Activated CD8-positive, alpha-beta memory T cell treated with anti-CD3 and anti-CD28 coated beads for 4 hours (primary cell): ENCODE results near the gene USP15.
"Not testable (repeated sequence)": the region's sequence is repeated elsewhere in the genome, so short reads cannot be mapped to it uniquely, and the experiment has no call there.

Experiments
- DNase-seq, 2 donors: peaks; one replicate each; pipeline ENCODE4 v3.0.0-alpha.2; 2020; ENCODE audit warnings: low read depth in 2 of 2

The USP15 gene

DNA sequence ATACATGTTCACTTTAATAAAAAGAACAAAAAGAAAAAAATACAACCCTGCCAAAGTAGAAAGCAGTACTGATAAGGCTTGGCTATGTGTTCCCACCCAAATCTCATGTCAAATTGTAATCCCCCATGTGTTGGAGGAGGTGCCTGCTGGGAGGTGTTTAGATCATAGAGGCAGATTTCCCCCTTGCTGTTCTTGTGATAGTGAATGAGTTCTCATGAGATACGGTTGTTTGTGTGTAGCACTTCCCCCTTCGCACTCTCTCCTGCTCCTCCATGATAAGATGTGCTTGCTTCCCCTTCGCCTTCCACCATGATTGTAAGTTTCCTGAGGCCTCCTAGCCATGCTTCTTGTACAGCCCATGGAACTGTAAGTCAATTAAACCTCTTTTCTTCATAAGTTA is 59.9 kb downstream of the USP15 start:
- no peak for DNase-seq

DNA sequence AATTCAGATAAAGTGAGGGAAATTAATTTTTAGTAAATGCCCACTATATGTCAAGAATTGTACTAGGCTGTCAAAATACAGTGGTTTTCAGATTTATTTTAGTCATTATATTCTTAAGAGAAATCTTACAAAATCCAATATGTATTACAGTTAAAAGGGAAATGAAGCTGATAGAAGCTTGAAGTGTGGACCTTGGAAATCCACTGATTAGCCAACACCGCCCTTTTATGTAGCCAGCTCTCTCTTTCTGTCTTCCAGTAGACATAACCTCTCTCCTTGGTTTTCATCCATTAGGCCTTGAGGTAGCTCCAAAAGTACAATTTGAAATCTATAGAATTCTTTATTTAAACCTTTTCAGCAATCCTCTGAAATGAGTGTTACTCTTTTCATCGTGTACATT is 63.2 kb downstream of the USP15 start:
- no peak for DNase-seq

DNA sequence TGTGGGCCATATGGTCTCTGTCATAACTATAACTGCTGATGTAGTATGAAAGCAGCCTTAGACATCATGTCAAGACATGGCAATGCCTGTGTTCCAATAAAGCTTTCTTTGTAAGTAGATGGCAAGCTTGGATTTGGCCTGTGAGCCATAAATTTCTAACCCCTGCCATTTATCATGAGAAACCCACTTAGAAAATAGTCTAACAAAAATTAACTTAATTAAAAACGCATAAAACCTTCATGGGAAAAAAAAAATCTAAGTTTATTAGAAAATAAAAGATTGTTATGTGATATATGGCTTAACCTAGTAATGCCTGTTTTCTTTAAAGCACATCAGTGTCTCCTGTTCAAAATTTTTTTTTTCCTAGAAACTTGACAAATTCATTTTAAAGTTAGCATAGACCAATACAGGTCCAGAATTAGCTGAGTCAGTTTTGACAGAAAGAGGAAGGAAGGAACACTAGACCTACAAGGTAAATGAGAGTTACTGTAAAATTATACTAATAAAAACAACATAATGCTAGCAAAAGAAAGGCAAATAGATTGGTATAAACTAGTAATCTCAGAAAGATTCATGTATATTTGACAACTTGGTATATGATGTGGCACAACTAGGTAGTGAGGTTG is 68.2 kb downstream of the USP15 start:
- DNase-seq, result no peak

DNA sequence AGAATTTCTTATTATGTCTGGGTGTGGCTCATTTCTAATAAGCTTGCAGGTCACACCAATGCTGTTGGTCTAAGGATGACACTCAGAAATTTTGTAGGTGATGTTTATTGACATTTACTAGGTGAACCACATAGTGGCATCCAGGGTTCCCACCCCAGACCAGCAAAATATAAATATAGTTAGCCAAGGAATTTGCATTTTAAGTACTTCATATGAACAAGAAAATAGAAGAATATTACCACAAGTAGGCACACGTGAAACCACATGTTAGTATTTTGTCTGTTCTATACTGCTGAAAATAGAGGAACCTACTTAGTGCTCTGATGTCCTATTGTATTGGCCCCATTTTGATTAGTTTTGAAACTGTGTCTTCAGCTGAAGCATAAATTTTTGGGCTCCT is 71.1 kb downstream of the USP15 start:
- no peak for DNase-seq

DNA sequence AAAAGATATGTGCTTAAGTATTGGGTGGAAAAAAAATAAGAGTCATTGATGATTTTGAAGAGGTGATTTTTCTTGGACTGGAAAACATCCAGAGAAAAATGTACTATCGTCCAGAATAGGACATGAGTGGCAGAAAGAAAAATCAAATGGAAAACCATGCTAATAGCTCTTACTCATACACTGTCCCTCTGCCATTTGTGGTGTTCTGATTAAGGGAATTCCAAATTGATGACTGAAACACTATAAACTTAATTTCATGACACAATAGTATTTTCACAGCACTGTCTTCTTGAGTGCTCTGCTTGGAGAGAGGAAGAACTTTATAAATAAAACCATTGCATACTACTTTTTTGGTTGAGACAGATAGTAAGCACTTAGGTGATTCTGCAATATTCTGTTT is 72.4 kb downstream of the USP15 start:
- no peak for DNase-seq

DNA sequence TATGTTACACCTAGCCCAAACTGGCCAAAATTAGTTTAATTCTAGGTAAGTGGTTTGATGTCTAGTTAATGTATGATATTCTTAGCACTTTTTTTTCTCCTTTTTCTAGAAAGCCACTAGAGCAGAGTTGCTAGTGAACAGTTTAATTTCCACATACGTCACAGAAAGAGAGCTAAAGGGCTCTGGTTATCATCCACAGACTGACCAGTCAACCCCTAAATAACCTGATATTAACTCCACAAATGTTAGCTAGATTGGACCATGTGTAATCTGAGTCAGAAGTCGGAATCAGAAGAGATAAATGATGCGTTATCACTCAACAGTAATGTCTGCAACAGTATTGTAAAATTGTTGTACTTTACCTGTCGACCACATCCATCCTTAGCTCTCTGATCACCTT is 74.9 kb downstream of the USP15 start:
- DNase-seq, result no peak

DNA sequence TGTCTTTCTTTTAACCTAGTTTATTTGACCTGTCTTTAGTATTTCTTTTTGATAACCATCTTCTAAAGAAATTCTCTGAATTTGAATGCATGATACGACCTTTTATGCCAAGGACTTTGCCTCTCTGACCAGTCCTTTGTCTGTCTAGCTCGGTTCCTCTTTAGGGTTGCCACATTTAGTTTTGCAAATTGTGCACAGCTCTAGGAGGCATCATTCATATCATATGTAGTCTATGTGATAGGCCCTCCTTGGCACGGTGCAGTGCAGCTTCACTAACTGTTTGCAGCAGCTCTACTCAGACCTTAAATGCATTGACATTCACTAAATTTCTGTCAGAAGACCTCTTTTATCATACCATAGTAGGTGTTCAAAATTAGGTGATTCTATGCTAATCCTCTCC is 75.6 kb downstream of the USP15 start:
- no peak for DNase-seq

DNA sequence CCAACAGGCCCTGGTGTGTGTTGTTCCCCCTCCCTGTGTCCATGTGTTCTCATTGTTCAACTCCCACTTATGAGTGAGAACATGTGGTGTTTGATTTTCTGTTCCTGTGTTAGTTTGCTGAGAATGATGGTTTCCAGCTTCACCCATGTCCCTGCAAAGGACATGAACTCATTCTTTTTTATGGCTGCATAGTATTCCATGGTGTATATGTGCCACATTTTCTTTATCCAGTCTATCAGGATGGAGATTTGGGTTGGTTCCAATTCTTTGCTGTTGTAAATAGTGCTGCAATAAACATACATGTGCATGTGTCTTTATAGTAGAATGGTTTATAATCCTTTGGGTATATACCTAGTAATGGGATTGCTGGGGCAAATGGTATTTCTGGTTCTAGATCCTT is 77.4 kb downstream of the USP15 start:
- DNase-seq, result not testable (repeated sequence)

DNA sequence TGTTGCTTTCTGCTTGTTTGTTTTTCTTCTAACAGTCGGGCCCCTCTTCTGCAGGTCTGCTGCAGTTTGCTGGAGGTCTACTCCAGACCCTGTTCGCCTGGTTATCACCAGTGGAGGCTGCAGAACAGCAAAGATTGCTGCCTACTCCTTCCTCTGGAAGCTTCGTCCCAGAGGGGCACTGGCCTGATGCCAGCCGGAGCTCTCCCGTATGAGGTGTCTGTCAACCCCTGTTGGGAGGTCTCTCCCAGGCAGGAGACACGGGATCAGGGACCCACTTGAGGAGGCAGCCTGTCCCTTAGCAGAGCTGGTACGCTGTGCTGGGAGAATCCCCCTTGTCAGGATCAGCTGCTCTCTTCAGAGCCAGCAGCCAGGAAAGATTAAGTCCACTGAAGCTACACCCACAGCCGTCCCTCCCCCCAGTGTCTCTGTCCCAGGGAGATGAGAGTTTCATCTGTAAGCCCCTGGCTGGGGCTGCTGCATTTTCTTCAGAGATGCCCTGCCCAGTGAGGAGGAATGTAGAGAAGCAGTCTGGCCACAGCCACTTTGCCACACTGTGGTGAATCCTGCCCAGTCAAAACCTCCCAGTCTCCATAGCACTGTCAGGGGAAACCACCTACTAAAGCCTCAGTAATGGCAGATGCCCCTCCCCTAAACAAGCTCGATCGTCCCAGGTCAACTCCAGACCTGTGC is 82.6 kb downstream of the USP15 start:
- DNase-seq, result not testable (repeated sequence)

DNA sequence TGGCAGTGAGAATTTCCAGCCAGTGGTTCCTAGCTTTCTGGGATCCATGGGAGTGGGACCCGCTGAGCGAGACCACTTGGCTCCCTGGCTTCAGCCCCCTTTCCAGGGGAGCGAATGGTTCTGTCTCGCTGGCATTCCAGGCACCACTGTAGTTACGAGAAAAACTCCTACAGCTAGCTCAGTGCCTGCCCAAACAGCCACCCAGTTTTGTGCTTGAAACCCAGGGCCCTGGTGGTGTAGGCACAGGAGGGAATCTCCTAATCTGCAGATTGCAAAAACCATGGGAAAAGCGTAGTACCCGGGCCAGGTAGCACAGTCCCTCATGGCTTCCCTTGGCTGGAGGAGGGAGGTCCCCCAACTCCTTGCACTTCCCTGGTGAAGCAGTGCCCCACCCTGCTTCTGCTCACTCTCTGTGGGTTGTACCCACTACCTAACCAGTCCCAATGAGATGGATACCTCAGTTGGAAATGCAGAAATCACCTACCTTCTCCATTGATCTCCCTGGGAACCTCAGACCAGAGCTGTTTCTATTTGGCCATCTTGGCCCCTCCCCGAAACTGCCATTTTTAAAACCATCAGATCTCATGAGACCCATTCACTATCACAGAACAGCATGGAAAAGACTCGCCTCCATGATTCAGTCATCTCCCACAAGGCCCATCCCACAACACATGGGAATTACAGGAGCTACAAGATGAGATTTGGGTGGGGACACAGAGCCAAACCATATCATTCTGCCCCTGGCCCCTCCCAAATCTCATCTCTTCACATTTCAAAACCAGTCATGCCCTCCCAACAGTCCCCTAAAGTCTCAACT is 83.3 kb downstream of the USP15 start:
- DNase-seq, result not testable (repeated sequence)

DNA sequence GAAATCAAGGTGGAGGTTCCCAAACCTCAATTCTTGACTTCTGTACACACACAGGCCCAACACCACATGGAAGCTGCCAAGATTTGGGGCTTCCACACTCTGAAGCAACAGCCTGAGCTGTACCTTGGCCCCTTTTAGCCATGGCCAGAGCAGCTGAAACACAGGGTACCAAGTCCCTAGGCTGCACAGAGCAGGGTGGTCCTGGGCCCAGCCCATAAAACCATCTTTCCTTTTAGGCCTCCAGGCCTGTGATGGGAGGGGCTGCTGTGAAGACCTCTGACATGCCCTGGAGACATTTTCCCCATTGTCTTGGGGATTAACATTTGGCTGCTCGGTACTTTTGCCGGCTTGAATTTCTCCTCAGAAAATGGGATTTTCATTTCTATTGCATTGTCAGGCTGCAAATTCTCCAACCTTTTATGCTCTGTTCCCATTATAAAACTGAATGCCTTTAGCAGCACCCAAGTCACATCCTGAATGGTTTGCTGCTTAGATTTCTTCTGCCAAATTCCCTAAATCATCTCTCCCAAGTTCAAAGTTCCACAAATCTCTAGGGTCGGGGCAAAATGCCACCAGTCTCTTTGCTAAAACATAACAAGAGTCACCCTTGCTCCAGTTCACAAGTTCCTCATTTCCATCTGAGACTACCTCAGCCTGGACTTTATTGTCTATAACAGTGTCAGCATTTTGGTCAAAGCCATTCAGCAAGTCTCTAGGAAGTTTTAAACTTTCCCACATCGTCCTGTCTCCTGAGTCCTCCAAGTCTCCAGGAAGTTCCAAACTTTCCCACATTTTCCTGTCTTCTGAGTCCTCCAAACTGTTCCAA is 84.7 kb downstream of the USP15 start:
- DNase-seq, result not testable (repeated sequence)

DNA sequence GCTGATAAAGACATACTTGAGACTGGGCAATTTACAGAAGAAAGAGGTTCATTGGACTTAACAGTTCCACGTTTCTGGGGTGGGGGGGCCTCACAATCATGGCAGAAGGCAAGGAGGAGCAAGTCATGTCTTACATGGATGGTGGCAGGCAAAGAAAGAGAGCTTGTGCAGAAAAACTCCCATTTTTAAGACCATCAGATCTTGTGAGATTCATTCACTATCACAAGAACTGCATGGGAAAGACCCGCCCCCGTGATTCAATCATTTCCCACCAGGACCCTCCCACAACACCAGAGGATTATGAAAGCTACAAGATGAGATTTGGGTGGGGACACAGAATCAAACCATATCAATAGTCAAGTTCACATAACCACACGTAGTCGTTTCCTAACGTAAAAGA is 85.5 kb downstream of the USP15 start:
- no peak for DNase-seq

DNA sequence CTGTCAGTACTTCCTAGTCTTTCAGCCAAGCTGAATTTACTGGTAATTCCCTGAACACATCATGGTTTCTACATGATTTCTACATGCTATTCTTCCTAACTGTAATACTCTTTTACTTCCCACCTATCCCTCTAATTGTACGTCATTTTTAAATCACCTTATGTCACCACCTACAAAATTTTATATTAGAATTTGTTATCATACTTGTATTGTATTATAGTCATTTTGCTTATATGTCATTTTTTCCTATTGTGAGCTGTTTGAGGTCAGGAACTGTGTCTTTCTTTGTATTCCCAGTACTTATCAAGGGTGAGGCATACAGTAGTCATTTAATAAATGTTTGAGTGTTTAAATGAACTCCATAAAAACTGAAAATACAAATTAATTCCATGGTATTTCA is 86.6 kb downstream of the USP15 start:
- no peak for DNase-seq

DNA sequence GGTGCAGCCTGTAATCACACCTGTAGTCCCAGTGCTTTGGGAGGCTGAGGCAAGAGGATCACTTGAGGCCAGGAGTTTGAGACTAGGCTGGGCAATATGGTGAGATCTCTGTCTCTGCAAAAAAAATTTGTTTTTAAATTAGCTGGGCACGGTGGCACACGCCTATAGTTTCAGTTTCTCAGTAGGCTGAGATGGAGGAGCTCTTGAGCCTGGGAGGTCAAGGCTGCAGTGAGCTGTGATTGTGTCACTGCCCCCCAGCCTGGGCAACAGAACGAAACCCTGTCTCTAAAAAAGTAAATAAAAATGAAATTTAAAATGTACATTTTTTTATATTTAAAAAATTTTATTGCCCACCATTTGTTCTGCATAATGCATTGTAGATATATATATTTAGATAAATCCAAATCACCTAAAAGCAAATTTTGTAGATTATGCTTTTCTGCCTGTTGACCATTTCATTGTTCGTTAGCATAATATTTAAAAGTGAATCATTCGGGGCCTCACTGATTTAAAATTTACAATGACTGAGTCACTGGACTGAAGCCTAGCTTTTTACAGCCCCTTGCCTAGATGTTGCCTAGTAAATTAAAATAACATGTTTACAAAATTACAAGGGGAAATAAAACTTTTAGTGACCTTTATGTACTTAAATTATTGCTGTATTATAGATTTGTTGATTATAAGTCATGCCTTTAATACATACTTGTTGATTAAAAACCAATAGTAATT is 87.9 kb downstream of the USP15 start:
- DNase-seq, result no peak

DNA sequence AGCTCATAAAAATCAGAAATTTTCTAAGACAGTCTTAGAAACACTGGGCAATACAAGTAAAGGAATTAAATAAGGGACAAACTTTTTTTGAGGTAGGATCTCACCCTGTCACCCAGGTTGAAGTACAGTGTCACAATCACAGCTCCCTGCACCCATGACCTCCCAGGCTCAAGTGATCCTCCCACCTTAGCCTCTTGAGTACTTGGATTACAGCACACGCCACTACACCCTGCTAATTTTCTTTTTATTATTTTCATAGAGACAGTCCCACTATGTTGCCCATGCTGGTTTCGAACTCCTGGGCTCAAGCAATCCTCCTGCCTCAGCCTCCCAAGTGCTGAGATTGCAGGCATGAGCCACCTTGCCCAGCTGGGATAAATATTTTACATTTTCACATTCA is 90.3 kb downstream of the USP15 start:
- DNase-seq, result no peak

DNA sequence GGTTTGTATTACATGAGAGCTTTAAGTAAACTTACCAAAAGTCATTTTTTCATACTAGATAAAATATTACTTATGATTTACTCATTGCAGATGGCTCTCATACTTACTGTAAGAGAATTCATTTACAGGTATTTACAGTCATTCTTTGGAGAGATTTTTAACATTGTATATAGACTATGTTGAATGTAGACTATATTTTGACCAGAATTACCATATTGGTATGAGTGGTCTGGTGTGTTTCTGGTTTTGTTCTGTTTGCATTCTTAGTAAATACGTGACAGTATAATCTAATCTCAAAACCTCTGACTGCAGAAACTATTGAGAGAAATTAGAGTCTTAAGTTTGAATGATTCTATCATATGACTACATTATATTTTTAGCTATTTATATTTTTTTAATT is 91.1 kb downstream of the USP15 start:
- DNase-seq, result no peak

DNA sequence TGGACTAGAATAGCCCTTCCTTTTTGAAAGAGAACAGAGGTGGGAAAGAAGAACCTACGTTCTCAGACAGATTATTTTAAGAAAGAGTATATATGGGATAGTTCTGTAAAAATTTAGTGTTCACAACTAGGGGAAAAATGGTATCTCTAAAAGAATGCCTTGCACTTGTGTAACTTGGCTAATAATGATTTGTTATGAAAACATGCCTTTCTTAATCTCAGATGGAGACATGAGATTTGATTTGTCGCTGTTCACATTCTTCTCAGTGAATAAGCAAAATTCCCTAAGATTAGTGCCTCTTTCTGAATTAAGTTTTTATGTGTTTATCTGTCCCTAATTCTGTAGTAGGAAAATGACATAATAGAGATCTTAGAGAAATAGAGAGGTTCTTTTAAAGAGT is 100.8 kb downstream of the USP15 start:
- no peak for DNase-seq

DNA sequence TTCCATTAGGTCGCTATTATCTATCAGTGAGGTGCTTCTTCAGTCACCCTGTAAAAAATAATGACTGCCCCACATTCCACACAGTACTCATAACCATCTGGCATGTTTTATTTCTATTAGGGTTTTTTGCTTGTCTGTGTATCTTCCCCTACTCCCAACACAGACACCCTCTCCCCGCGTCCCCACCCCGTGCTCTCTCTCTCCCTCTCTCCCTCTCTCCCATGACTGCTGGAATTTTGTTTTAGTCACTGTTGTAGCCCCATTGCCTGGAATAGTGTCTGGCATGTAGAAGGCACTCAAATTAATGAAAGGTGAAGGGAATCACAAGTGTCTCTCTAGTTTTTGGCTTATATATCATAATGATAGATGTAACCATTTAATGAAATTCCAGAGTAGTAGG is 103.3 kb downstream of the USP15 start:
- DNase-seq, result no peak

DNA sequence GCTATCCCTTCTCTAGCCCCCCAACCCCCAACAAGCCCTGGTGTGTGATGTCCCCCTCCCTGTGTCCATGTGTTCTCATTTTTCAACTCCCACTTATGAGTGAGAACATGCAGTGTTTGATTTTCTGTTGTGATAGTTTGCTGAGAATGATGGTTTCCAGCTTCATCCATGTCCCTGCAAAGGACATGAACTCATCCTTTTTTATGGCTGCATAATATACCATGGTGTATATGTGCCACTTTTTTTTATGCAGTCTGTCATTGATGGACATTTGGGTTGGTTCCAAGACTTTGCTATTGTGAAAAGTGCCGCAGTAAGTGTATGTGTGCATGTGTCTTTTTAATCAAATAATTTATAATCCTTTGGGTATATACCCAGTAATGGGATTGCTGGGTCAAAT is 104.5 kb downstream of the USP15 start:
- not testable (repeated sequence) for DNase-seq

DNA sequence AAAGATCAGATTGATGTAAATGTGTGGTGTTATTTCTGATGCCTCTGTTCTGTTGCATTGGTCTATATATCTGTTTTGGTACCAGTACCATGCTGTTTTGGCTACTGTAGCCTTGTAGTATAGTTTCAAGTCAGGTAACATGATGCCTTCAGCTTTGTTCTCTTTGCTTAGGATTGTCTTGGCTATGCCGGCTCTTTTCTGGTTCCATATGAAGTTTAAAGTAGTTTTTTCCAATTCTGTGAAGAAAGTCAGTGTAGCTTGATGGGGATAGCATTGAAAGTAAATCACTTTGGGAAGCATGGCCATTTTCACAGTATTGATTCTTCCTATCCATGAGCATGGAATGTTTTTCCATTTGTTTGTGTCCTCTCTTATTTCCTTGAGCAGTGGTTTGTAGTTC is 105.6 kb downstream of the USP15 start:
- not testable (repeated sequence) for DNase-seq

DNA sequence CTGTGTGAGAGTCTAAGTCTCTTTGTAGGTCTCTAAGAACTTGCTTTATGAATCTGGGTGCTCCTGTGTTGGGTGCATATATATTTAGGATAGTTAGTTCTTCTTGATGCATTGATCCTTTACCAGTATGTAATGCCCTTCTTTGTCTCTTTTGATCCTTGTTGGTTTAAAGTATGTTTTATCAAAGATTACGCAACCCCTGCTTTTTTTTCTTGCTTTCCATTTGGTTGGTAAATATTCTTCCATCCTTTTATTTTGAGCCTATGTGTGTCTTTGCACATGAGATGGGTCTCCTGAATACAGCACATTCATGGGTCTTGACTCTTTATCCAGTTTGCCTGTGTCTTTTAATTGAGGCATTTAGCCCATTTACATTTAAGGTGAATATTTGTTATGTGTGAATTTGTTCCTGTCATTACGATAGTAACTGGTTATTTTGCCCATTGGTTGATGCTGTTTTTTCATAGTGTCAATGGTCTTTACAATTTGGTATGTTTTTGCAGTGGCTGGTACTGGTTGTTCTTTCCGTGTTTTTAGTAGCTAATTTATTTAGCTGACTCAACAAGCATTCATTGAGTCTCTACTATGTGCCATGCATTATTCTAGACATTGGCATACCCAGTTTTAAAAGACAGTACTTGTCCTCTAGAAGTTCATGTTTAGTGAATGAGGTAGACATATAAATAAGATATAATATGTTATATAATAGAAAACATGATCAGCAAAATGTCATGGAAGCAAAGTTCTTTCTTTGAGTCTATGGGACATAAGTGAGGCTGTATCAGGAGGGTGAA is 108.4 kb downstream of the USP15 start:
- not testable (repeated sequence) for DNase-seq
